ENCODE results near the gene TMEM218.
"Not testable (repeated sequence)": the region's sequence is repeated elsewhere in the genome, so short reads cannot be mapped to it uniquely, and the experiment has no call there.

TMEM218 gene

DNA sequence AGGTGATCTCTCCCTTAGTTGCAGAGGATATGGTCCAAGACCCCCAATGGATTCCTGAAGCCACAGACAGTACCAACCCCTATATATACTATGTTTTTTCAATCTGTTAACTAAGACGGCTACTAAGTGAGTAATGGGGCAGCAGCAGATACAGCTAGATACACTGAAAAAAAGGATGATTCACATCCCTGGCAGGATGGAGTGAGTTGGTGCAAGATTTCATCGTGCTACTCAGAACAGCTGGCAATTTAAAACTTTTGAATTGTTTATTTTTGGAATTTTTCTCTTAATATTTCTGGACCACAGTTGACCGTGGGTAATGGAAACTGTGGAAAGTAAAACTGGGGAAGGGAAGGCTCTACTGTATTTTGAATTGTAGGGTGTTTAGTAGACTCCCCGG lies 17.0 kb upstream of the TMEM218 start:
- no peak for DNase-seq

DNA sequence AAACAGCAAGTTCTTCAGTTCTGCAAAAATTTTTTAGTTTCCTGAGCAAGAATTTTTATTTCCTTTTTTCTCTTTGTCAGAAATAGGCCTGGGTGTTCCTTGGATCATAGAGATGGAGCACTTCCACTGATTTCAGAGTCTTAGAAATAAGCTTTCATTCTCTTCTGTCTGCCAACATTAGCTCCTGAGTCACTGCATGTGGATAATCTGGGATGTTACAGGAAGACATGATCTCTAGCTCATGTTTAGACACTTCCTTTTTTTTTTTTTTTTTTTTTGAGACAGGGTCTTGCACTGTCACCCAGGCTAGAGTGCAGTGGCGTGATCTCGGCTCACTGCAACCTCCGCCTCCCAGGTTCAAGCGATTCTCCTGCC lies 13.2 kb upstream of the TMEM218 start:
- DNase-seq: no peak

DNA sequence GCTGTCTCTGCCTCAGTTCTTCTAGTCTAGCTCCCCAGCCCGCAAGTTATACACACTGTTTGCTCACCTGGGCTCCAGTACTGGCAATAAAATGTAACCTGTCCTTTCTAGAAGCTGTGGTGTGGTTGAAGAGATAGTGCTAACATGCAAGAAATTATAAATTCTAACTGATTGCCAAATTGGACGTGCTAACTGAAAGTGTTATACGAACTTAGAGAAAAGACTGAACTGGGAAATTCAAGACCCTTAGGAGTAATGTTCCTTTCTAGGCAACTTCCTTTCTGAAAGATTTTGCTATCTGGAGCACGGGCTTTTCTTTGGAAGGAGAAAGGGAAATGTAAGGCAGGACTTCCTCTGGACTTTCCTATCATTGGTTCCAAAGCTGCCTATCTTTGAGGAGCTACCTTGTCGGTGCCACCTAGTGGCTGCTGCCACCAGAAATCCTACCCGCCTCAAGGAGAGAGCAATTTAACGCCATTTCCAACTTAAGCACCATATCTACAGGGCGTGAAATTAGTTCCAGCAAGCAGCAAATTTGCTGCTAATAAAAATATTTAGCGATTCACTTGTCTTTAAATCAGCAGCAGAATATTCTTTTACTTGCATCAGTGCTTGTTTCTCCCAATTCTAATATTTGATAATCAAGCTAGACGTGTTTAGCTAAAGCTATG lies 12.7 kb upstream of the TMEM218 start:
- peak; percentile 11 for DNase-seq

DNA sequence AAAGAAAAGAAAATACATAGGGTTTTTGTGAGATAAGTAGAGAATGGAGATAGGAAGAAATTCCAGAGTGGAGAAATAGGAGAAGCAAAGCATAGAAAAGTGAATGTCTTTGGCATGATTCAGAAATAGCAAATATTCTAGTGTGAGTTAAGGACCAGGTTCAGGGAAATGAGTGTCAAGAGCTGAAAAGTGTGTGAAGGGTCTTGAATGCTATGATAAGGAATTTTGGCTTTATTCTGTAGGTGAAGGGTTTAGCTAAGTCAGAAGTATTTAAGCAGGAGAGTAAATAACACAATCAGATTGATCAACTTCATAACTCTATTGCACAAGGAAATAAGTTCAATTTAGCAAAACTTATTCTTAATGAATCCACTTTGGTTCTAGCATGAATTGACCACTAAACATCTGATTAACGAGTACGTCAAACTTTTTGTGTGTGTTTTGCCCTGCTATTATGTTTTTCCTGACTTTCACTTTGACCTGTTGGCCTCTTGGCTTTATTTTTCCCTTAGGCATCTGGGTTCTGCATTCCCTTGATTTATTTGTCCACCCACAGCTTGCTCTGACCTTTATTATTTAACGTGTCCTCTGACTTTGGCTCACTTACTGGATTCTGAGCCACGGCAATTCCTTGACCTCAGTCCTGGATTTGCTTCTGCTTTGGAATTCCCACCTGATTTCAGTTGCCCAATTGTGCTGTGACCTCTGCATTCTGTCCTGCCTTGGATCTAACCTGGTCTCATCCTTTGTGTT lies 11.9 kb upstream of the TMEM218 start:
- no peak for DNase-seq

DNA sequence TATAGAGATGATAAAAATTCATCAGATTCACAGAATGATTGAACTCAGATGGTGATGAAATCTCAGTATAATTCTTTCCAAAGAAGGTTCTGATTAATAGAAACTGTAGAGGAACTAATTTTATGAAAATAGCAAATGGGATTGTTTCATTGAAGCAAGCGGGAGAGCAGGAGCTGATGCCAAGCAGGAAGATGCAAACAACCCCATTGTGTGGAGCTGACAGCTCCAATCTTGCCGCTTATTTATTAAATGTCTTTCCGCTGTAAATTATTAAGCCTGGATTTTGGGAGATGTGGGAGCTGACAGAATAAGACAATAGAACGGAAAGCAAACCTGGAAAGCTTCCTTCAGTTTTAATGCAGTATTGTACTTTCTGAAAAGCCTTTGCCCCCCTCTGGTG lies 6.0 kb upstream of the TMEM218 start:
- DNase-seq: no peak

DNA sequence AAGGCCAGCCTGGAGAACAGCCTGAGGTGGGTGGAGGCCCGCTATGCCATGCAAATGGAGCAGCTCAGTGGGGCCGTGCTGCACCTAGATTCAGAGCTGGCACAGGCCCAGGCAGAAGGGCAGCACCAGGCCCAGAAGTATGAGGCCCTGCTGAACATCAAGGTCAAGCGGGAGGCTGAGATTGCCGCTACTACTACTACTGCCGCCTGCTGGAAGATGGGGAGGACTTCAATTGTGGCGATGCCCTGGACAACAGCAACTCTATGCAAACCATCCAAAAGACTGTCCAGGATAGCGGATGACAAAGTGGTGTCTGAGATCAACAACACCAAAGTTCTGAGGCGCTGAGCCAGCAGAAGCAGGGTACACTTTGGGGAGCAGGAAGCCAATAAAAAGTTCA lies 3.1 kb upstream of the TMEM218 start:
- DNase-seq: no peak

DNA sequence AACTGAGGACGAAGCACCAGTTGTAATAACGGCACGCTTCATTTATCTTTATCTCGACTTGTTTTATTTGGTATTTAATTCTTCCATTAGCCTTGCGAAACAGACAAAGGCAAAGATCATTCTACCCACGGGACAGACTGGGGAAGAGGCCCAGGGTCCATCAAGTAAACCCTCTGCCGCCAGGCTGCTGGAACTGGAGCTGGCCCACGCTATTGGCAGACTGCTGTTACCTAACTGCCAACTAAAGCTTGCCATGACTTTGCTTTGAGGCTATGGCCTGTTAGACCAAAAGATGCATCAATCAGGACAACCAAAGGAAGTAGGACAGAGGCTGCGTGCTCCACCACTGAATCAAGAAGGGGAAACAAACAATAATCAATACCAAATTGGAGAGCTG lies 780 bp upstream of the TMEM218 start:
- no peak for DNase-seq

DNA sequence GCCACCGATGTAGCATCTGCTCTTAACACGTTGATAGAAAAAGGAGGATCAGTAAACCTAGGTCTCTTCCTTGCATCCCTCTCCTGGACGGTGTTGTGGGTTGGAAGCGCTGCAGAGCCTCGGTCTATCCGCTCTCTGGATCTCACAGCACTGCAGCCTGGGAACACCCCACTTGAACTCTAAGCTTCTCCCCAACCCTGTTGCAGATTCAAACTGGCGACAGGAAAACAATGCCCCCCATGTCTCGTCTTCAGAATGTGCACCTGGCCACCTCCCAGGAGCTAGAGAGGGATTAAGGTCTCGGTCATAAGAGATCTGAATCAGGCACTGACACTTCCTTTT lies 454 bp downstream of the TMEM218 start:
- no peak for DNase-seq

DNA sequence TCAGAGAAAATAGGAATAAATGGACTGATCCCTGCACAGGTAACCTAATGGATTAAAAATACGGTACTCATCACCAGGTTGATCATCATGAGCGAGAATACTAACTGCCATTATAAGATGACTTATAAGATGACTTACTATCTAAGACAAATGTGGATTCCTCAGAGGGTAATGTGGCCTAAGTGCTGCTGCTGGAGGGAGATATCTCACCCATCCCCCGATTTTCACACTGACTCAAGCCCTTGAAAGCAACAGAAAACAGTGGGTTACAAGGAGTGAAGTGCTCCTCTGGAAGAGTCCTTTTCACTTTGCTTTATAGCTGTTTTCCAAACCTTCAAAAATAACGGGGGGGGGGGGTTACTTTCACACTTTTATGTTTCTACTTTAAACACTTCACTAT lies 920 bp downstream of the TMEM218 start:
- no peak for DNase-seq

DNA sequence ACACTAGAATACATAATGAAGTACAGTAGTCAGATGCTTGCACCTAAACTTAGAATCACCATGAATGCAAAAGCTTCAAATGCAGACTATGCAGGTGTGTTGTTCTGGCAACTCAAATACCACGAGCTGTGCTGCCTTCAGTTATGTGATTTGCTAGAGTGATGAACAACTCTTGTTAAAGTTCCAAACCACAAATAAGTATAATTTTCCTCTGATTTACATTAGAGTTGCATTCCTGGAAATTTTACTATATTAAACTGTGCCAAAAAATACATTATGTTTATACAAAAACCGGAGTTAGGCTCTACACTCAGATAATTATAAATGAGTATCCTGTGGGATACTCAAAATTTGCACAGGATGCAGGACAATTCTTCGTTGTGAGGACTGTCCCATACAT lies 3.0 kb downstream of the TMEM218 start:
- DNase-seq: no peak

DNA sequence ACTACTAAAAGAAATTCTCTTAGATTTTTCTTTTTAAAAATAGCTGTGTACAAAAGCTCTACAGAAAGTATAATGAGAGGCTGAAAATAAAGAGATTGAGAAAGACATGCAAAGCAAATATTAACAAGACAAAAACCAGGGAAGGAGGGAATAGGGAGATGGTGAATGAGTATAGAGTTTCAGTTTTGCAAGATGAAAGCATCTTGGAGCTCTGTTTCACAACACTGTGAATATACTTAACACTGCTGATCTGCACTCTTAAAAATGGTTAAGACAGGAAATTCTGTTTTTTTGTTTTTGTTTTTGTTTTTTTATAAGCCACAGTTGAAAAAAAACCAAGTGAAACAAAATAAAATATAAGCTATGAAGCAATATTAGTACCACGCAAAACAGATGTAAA lies 5.5 kb downstream of the TMEM218 start:
- no peak for DNase-seq

DNA sequence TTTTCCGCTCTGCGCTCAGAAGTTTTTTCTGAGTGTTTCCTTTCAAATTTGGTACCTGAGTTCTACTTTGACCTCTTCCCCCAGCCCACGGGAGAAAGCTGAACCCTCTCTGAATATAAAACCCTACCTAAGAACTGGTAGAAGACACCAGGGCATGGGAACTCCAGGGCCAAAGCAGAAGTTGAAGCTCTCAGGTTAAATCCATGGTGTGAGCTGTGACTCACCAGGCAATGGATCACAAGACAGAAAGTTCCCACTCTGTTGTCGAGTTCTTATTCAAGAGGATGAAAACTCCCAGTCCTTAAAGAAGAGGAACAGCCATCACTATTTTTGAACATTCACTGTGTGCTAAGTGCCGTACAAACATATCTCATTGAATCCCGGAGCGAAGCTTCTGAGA lies 8.9 kb downstream of the TMEM218 start:
- no peak for DNase-seq

DNA sequence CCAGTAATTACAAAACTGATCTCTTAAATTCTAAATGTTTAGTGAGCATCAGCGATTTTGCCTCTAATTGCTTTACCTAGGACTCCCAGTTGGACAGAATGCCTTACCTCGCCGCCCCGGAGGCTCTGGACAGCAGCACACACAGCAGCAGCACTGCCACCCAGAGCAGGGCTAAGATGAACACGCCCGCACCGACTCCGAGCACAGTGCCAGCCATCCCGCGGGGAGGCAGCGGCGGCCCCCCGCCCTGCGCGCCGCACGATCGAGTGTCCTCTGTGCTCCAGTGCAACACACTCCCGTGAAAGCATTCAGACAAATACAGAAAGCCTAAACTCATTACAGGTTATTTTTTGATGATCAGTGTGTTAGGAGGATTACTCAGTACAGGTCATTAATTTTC lies 9.4 kb downstream of the TMEM218 start:
- DNase-seq: no peak

DNA sequence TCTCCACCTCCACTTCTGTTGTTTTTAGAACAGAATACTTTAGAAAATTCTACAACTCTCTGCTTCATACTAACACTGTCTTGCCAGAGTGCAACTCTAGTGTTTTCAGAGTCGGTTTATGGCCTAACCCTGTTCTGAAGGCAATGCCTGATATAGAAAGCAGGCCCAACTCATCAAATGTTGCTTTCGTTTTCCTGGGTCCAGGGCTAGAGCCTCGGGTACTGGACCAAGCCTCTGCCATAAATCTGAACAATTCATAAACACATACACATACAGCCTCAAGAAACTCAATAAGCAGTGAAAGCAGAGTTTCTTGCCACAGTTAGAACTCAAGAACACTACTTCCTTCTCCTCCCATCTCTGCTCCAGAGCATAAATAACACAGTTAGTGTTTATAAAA lies 9.8 kb downstream of the TMEM218 start:
- no peak for DNase-seq

DNA sequence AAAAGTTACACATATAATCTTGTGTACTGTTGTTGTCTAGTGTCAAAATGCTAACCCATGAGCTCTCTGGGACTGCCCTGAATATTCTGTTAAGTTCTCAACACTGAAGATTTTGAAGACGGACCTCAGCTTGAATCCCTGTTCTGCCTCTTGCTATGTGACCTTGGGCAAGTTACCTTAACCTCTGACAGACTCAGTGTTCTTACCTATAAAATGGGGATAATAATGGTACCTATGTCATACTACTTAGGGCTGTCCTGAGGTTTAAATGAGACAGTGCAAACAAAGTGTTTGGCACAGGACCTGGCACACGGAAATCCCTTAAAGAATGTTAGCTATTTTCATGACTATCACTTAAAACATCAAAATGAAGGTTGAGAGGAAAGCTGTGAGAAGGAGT lies 11.3 kb downstream of the TMEM218 start:
- no peak for DNase-seq

DNA sequence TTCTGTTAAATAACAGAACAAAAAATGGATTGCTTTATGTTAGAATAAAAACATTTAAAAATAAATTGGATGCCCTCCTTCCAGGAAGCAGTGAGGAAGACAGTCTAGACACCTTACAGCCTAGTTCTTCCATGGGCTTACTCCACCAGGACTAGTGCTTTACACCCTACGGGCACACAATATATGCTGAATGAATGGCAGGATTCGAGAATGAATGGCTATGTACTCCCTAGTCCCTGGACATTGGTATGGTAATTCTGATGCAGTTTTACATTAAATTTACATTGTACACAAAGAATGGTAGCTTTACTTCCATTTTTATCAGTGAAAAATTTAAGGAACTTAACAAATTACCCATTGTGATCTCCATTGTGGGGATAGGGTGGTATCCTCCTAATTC lies 16.7 kb downstream of the TMEM218 start:
- no peak for DNase-seq

DNA sequence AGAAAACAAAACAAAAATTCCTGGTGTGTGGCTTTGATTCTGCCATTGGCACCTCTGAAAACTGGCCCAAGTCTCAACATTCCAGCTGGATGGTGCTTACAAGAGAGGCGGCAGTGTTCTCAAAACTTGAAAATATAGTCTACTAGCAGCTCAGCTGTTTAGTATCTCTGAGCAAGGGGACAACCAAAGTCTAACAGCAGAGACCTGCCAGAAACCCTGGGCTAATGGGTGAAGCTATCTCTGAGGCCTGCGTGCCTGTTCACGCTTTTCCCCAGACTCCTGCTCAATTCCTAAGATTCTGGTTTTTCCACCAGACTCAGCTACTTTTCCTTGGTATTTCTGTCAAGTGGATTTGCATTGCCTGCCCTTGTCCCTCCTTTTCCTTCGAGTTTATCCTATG lies 17.9 kb downstream of the TMEM218 start:
- no peak for DNase-seq

DNA sequence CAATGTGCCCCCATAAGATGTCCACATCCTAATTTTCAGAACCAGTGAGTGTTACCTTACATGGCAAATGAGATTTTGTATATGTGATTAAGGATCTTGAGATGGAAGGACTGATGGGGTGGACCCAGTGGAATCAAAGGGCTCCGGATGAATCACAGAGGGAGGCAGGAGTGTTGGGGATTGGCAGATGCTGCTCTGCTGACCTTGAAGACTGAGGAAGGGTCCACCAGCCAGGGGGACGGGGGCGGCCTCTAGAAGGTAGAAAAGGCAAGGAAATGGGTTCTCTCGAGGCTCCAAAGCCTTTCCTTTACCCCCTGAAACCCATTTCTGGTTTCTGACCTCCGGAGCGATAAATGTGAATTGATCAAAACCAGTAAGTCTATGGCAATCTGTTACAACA lies 18.8 kb downstream of the TMEM218 start:
- DNase-seq: no peak

DNA sequence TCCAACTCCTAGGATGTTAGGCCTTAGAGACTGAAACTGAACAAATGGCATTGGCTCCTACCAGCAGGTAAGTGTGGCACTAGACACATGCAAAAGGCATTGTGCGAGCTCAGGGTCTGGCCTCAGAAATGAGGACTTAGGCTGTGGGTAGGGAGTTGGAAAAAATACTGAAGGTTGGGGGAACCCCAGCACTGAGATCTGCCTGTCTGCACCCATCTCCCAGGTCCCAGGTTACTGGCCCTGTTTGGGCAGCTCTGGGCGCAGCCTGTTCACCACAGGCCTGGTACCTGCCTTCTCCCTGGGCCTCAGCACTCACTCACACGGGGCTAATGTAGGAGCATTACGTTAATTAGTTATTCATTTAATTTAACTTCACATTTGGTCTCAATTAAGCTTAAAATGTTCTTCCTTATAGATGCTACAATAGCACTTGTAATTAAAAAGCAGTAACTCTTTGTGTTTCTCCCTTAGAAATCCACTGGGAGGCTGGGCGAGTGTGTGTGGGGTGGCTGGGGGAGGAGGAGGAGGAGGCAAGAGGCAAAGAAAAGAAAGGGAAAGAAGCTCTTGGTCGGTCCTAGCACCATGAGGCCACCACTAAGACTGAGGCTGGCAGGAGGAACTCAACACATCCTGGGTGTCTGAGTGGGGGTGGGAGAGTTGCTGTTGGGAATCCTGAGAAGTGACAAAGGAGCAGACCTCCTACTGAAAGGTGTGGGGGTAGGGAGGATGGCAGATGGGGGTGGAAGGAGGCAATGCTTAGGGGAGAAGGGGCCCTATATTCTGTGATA lies 19.4 kb downstream of the TMEM218 start:
- no peak for DNase-seq

DNA sequence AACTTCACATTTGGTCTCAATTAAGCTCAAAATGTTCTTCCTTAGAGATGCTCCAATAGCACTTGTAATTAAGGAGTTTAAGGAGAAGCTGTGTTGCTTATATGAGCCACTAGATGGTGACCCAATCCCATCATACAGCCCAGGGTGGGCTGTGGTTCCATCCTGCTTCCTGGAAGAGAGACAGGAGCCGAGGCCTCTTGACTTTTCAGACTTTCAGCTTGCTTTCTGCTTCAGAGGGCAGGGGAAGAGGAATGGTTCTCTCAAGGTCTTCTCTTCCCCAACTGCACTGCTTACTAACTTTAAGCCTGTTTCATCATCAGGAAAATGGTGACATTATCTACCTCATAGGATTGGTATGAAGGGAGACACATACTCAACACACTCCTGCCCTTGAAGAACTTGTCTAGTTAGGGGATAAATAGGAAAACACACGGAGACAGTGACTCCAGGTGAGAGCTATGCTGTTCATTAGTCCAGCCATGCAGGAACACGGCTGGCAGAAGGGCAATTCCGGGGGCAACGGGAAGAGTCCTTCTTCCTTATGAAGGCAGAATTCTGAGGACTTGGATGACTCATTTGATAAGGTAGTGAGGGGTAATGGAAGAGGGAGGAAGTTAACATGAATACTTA lies 20.1 kb downstream of the TMEM218 start:
- no peak for DNase-seq

DNA sequence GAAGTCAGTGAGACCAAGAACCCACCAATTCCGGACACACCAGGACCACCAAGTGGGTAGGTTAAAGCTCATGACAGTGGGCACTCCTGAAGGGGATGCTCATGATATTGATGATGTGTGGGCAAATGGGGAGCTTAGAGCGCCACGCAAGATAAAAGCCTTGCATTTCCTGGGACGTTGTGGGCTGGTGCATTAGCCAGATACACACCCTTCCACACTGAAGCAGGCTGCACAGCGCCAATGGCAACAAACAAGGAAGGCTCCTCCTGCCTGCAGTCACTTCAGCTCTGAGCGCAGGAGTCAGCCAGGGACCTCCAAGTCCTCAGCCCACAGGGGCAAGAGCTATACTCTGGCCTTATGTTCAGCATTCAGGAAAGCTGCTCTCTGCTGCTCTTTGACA lies 20.6 kb downstream of the TMEM218 start:
- no peak for DNase-seq

DNA sequence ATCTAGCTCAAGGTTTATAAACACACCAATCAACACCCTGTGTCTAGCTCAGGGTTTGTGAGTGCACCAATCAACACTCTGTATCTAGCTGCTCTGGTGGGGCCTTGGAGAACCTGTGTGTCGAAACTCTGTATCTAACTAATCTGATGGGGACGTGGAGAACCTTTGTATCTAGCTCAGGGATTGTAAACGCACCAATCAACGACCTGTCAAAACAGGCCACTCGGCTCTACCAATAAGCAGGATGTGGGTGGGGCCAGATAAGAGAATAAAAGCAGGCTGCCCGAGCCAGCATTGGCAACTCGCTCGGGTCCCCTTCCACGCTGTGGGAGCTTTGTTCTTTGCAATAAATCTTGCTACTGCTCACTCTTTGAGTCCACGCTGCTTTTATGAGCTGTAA lies 21.3 kb downstream of the TMEM218 start:
- DNase-seq: not testable (repeated sequence)

DNA sequence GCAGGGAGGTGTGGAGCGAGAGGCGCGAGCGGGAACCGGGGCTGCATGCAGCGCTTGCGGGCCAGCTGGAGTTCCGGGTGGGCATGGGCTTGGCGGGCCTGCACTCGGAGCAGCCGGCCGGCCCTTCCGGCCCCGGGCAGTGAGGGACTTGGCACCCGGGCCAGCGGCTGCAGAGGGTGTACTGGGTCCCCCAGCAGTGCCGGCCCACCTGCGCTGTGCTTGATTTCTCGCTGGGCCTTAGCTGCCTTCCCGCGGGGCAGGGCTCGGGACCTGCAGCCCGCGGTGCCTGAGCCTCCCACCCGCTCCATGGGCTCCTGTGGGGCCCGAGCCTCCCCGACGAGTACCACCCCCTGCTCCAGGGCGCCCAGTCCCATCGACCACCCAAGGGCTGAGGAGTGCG lies 21.9 kb downstream of the TMEM218 start:
- DNase-seq: not testable (repeated sequence)

Measured in central memory CD4-positive, alpha-beta T cell (primary cell).